IMR-90 (cell line): ENCODE results near the gene CPNE4. TPM values are rescaled to one million over a fixed set of nuclear protein-coding genes. Genes with fewer than 3 reads are reported as not detected.

Source experiments
- ATAC-seq: fragments of 200-7000 bp; cut with Tn5 transposase; 2 replicates; pipeline ENCODE4 v1.9.1; 2020; ENCODE audit warnings: low read depth, mild to moderate bottlenecking, moderate library complexity
- BruUV-seq: library from RNA; stranded (reverse); fragments of 400-500 nt; replicated peaks from 2 replicates; lab custom pipeline; 2021; lab: Mats Ljungman, UMichigan
- CTCF ChIA-PET: fragments of 300-600 bp; formaldehyde crosslinking; extraction: SDS; loops from one replicate; lab custom pipeline; 2021; ENCODE audit warnings: antibody characterized with exemption; lab: Yijun Ruan, JAX
- POLR2A ChIA-PET: fragments of 300-600 bp; sonication (Branson Sonifier 250); formaldehyde crosslinking; loops from one replicate; lab custom pipeline; 2022; ENCODE audit warnings: antibody characterized with exemption; ENCODE audit not compliant: unreplicated experiment; lab: Charles Lee
- DNase-seq: peaks from one replicate; pipeline ENCODE4 v3.0.0; 2013
- H2AFZ ChIP-seq: replicated peaks from 2 replicates; pipeline ENCODE3; 2013; ENCODE audit warnings: low read length, mild to moderate bottlenecking; ENCODE audit not compliant: poor library complexity
- H2AK5ac ChIP-seq: 2 replicates; pipeline ENCODE4 v1.6.1; 2013; ENCODE audit warnings: low read depth, low read length, inconsistent platforms
- H2AK9ac ChIP-seq: replicated peaks from 2 replicates; pipeline ENCODE3; 2013; ENCODE audit warnings: mild to moderate bottlenecking, low read depth, low read length, moderate library complexity; ENCODE audit not compliant: poor library complexity
- H2BK120ac ChIP-seq: 2 replicates; pipeline ENCODE4 v1.6.1; 2013; ENCODE audit warnings: low read depth, low read length, inconsistent platforms
- H2BK15ac ChIP-seq: 3 replicates; pipeline ENCODE4 v1.6.1; 2013; ENCODE audit warnings: low read depth, low read length, inconsistent platforms
- H2BK20ac ChIP-seq: 2 replicates; pipeline ENCODE4 v1.6.1; 2013; ENCODE audit warnings: low read depth, mild to moderate bottlenecking, inconsistent platforms, low read length, moderate library complexity
- H2BK5ac ChIP-seq: 2 replicates; pipeline ENCODE4 v1.6.1; 2013; ENCODE audit warnings: mild to moderate bottlenecking, low read depth, low read length, inconsistent platforms; ENCODE audit not compliant: poor library complexity, severe bottlenecking
- H3K14ac ChIP-seq: replicated peaks from 2 replicates; pipeline ENCODE4 v1.6.1; 2013; ENCODE audit warnings: low read depth, low read length, inconsistent platforms
- H3K18ac ChIP-seq: 2 replicates; pipeline ENCODE4 v1.6.1; 2013; ENCODE audit warnings: low read depth, low read length, control low read depth
- H3K23ac ChIP-seq: 2 replicates; pipeline ENCODE4 v1.6.1; 2013; ENCODE audit warnings: low read depth, low read length, inconsistent platforms
- H3K27ac ChIP-seq: 2 replicates; pipeline ENCODE4 v1.5.1; 2013; ENCODE audit warnings: mild to moderate bottlenecking, control low read depth, low read length; ENCODE audit not compliant: insufficient read depth
- H3K27me3 ChIP-seq: 2 replicates; pipeline ENCODE4 v1.6.1; 2013; ENCODE audit warnings: low read length; ENCODE audit not compliant: control insufficient read depth, insufficient read depth
- H3K36me3 ChIP-seq: 2 replicates; pipeline ENCODE4 v1.6.1; 2013; ENCODE audit warnings: low read length, mixed read lengths; ENCODE audit not compliant: control insufficient read depth, insufficient read depth
- H3K4ac ChIP-seq: 2 replicates; pipeline ENCODE4 v1.6.1; 2013; ENCODE audit warnings: low read depth, low read length, inconsistent platforms
- H3K4me1 ChIP-seq: 2 replicates; pipeline ENCODE4 v1.6.1; 2013; ENCODE audit warnings: low read length, mixed read lengths; ENCODE audit not compliant: control insufficient read depth, insufficient read depth
- H3K4me2 ChIP-seq: 2 replicates; pipeline ENCODE4 v1.6.1; 2013; ENCODE audit warnings: low read depth, mild to moderate bottlenecking, control low read depth, low read length, moderate library complexity
- H3K4me3 ChIP-seq: 2 replicates; pipeline ENCODE4 v1.5.1; 2013; ENCODE audit warnings: low read depth, mild to moderate bottlenecking, control low read depth, low read length, moderate library complexity; ENCODE audit not compliant: insufficient read depth
- H3K56ac ChIP-seq: 2 replicates; pipeline ENCODE4 v1.6.1; 2013; ENCODE audit warnings: low read length, inconsistent platforms; ENCODE audit not compliant: insufficient read depth; ENCODE audit errors: extremely low read depth
- H3K79me1 ChIP-seq, 2 experiments: 2 replicates each; pipeline ENCODE4 v1.6.1; 2013; ENCODE audit warnings: low read length in 2 of 2, inconsistent platforms in 1 of 2, low read depth in 1 of 2
- H3K9ac ChIP-seq: 2 replicates; pipeline ENCODE4 v1.6.1; 2013; ENCODE audit warnings: low read depth, low read length, control low read depth
- H3K9me1 ChIP-seq: 2 replicates; pipeline ENCODE4 v1.6.1; 2013; ENCODE audit warnings: low read length, inconsistent platforms; ENCODE audit not compliant: insufficient read depth
- H3K9me3 ChIP-seq: 2 replicates; pipeline ENCODE4 v1.6.1; 2013; ENCODE audit warnings: low read length; ENCODE audit not compliant: control insufficient read depth, insufficient read depth
- H4K20me1 ChIP-seq: 2 replicates; pipeline ENCODE4 v1.6.1; 2013; ENCODE audit warnings: low read length, inconsistent platforms; ENCODE audit not compliant: insufficient read depth
- H4K5ac ChIP-seq: 2 replicates; pipeline ENCODE4 v1.6.1; 2013; ENCODE audit warnings: mild to moderate bottlenecking, low read depth, low read length, control low read depth
- H4K8ac ChIP-seq, 2 experiments: 2 replicates each; pipeline ENCODE4 v1.6.1; 2013; ENCODE audit warnings: low read depth in 2 of 2, low read length in 2 of 2, control low read depth in 1 of 2, inconsistent platforms in 1 of 2
- H4K91ac ChIP-seq: 2 replicates; pipeline ENCODE4 v1.6.1; 2013; ENCODE audit warnings: low read depth, low read length, inconsistent platforms; ENCODE audit not compliant: insufficient read depth
- MAFK ChIP-seq: IDR thresholded peaks from 2 replicates; pipeline ENCODE4 v1.6.1; 2012; ENCODE audit warnings: low read depth, low read length, improper control_type of control experiment
- SMC3 ChIP-seq: fragments of 150-350 bp; IDR thresholded peaks from 2 replicates; pipeline ENCODE4 v1.6.1; 2016; ENCODE audit warnings: low read depth, mild to moderate bottlenecking, antibody characterized with exemption, low read length, moderate library complexity
- WGBS, 2 experiments: methylation state at CpG; one replicate each; pipeline versions ENCODE4 v1.1.5 to v1.1.7; 2013; ENCODE audit warnings: missing lambda C conversion rate in 2 of 2; ENCODE audit not compliant: insufficient read length in 1 of 2; ENCODE audit errors: extremely low coverage in 2 of 2; 5-methylcytosine and 5-hydroxymethylcytosine counted together
- dilution Hi-C: fragments of 300-500 bp; cut with HindIII; formaldehyde crosslinking; loops from one replicate; pipeline ENCODE4 v1.14.3; 2018; ENCODE audit warnings: low sequenced_read_pairs; ENCODE audit not compliant: unreplicated experiment
- in situ Hi-C: fragments of 300-500 bp; cut with MboI; formaldehyde crosslinking; loops from 3 replicates; pipeline ENCODE4 v1.14.3; 2019; ENCODE audit warnings: low sequenced_read_pairs, inconsistent platforms, mixed read lengths
- intact Hi-C: fragments of 100-400 bp; cut with micrococcal nuclease; formaldehyde crosslinking; loops from 2 replicates; pipeline ENCODE4 v1.10.0; 2022
- polyA plus RNA-seq, 3 experiments: library from polyadenylated mRNA; depleted of rRNA; stranded (reverse); fragments of >200 nt; gene quantifications; 2 replicates each; pipeline ENCODE4 v1.2.3, GENCODE V29; 2012; ENCODE audit warnings: low replicate concordance in 1 of 3
- total RNA-seq: library from RNA; depleted of rRNA; stranded (reverse); fragments of >200 nt; gene quantifications from 2 replicates; pipeline ENCODE4 v1.2.3, GENCODE V29; 2012

Gene CPNE4
- total and polyA plus RNA-seq, 2 of the 4 experiments (the other 2 are of a cell fraction), result not detected

DNA sequence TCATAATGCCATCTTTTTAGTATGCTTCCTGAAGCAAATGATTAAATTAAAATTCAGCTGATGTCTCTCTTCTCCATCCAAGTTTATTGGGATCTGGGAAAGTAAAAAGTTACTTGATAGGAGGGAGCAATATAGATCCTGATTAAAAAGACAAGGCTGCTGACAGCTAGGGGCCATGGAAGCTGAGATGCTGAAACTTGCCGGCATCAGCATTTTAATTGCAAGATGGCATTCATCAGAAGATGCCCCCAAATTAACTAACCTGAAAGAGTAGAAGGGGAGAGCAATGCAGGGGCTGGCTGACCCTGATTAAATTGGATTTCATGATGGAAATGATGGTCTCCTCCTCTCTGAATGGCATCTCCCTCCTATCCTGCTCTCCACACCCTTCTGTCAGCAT lies 31.1 kb downstream of the CPNE4 start:
- no peak overlapping the region for H3K4me2 ChIP-seq
- no peak overlapping the region for H3K14ac ChIP-seq
- H3K18ac ChIP-seq, result no peak overlapping the region
- DNase-seq (no peak), ATAC-seq (no peak)
- H3K27ac ChIP-seq, result no peak overlapping the region
- H3K9ac ChIP-seq, result no peak overlapping the region
- ChIA-PET POLR2A (no interaction called here), CTCF (no interaction called here)
- H3K4me3 ChIP-seq, result no peak overlapping the region
- TF ChIP-seq MAFK (peak; percentile 58), SMC3 (no peak)
- no peak overlapping the region for H3K56ac ChIP-seq
- no CpG with 5 or more reads among the region's 1 CpG for WGBS, 2 experiments
- H2BK120ac ChIP-seq, result no peak overlapping the region
- no peak overlapping the region for H3K23ac ChIP-seq
- in situ Hi-C loops (no loop called here), intact Hi-C loops (no loop called here), dilution Hi-C loops (loop anchor here (25.0 kb wide), 1 partner anchor 216 kb away; no protein-coding TSS in a partner anchor)
- no peak overlapping the region for H3K4ac ChIP-seq
- no peak overlapping the region for H4K8ac ChIP-seq
- H2BK5ac ChIP-seq, result no peak overlapping the region
- H3K36me3 ChIP-seq, result no peaks in the 10 kb centered on the region
- H4K5ac ChIP-seq, result no peak overlapping the region
- no peaks in the 10 kb centered on the region for H3K79me1 ChIP-seq
- H4K91ac ChIP-seq, result no peak overlapping the region
- no peak overlapping the region for H2BK20ac ChIP-seq
- H2AK9ac ChIP-seq, result no peak overlapping the region
- no peak overlapping the region for H2BK15ac ChIP-seq
- no peaks in the 10 kb centered on the region for H4K20me1 ChIP-seq
- no peaks in the 10 kb centered on the region for H3K4me1 ChIP-seq
- H3K27me3 ChIP-seq, result no peaks in the 10 kb centered on the region
- no peak overlapping the region for H2AK5ac ChIP-seq
- no peaks in the 10 kb centered on the region for H3K9me3 ChIP-seq
- H3K9me1 ChIP-seq, result no peaks in the 10 kb centered on the region
- BruUV-seq, result no TSS peak
- no peak overlapping the region for H2AFZ ChIP-seq
